GM18858 (cell line): ENCODE measurements around the gene MAN2A1.

Experiments used
- ATAC-seq: cut with Tn5 transposase; IDR thresholded peaks from one replicate; pipeline ENCODE4 v1.9.1; 2021; ENCODE audit not compliant: unreplicated experiment

Gene MAN2A1

GRCh38 chr5:109689740-109690241 is at the start of gene MAN2A1:
MAN2A1 (plus strand) TSS chr5:109689927; CDS start chr5:109690418, 491 bp downstream.
- ATAC-seq, result peak; percentile 34

DNA sequence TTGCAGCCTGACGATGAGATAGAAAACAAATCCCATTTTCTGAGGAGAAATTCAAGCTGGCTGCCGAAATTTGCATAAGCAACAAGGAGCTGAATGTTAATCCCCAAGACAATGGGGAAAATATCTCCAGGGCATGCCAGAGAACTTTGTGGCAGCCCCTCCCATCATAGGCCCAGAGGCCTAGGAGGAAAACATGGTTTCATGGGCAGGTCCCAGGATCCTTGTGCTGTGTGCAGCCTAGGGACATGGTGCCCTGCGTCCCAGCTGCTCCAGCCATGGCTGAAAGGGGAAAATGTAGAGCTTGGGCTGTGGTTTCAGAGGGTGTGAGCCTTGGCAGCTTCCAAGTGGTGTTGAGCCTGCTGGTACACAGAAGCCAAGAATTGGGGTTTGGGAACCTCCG is 48.8 kb upstream of the MAN2A1 start:
- ATAC-seq, result no peak

DNA sequence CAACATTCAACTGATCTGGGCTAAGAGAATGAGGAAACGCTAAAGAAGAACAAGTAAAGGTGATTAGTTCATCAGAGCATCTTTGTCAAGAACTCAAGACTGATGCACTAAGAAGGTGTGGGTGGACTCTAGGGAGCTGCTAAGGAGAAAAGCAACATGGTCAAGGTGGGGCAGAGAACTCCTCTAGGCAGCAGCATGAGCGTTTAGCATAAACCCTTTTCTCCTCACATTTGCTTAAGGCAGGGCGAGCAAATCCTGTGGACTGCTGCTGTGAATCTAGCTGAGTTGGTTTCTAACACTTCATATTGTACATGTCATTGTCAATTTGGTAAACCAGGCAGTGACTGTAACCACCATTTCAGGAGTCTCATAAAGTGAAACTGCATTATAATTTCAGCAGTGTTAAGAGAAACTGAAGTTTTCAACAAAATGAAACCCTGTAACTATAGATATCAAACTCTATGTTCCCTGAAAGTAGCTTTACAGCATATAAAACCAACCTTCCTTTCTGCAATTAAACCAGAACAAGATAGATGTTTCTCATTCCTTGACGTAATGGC is 45.9 kb upstream of the MAN2A1 start:
- ATAC-seq, result no peak

DNA sequence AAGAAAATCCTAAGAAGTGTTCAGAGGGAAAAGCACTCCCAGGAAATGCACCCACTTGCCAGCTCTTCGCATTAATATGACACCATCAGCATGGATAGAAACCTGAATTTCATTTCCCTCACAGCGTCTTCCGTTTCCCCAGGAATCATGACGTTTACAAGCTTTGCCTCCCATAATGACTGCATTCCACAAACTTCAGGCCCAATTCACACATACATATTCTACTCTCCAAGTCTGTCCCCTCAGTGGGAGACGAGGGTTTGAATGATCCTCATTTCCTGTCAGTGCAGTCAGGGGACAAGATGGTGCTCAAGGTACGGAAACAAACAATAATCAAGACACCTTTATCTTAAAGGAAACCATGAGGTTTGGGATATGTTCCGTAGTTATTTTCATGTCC is 44.9 kb upstream of the MAN2A1 start:
- ATAC-seq, result no peak

DNA sequence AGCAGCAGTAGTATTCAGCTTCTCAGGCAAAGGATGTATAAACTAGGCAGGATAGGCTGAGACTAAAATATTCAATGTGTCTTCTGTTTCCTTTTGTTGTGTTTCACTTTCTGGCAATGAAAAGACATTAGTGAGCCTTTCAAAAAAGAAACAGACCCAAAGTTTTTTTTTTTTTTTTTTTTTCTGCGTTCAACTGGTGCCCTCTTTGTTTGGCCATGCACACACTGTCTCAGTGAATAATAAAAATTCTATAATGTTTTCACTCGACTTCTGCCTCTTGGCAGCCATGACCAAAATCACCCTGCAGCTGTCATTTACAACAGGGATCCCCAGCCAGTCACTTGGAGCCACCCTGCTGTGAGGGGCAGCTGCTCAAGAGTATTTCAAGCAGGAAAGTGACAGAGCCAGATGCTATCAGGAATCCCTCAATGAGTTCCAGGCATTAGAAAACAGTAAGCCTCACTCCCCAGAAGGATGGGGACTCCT is 44.0 kb upstream of the MAN2A1 start:
- no peak for ATAC-seq

DNA sequence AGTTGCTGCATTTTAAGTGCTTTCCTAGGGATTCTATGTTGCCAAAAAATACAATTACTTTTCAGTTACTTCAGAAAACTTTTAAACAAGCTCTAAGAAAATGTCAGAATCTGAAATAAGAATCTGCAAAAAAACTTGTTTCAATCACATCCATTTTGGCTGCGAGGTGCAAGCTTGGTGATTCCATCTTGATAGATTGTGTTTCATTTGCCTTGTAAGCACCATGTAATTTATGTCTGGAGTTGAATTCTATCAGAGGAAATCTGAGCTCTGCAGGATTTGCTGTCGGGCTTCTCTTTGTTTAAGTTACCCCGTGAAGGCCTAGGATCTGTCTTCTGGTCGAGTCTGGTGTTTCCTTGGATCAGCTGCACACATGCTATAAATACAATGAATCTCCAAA is 40.4 kb upstream of the MAN2A1 start:
- ATAC-seq, result no peak

- ATAC-seq, result no peak
Measured at GRCh38 chr5:109650493-109650892, 39.2 kb upstream of the MAN2A1 start.

DNA sequence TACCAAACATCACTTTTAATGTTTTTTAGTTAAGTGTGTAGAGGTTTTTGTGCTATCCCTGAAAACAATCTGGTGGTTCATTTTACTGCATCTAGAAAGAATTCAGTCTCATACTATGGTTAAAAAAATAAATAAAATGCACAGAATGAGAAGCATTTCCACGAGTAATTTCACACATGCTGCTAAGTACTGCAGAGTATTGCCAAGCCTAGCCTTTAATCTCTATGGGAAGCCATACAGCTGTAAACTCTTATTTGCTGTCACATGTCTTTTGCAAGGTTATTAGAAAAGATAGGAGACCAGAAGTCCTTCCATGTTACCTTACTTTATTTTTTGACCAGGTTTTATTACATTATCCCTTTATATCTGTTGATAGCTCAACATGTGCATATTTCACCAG is 37.6 kb upstream of the MAN2A1 start:
- no peak for ATAC-seq

DNA sequence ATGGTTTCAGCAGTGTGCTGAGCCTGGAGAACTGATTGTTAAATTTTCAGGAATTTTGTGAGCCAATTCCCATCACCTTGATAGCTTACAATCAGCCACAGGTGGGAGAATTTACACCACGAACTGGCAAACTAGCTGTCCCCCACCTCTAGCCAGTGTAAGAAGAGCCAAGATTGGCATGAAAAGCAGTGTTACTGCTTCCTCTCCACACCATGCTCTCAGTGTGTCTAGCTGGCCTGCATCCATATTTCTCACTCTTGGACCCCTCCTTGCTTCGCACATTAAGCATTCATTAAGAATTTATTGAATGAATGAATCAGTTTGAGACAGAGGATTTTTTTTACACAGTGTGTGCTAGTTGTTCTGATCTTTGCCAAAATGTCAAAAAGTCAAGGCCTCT is 36.7 kb upstream of the MAN2A1 start:
- ATAC-seq, result no peak

GRCh38 chr5:109653561-109654239 is 36.0 kb upstream of the MAN2A1 start:
- ATAC-seq, result no peak

- ATAC-seq, result no peak
Measured at GRCh38 chr5:109654455-109654854, 35.3 kb upstream of the MAN2A1 start.

GRCh38 chr5:109655841-109656240 is 33.9 kb upstream of the MAN2A1 start:
- ATAC-seq, result no peak

GRCh38 chr5:109656829-109657228 is 32.9 kb upstream of the MAN2A1 start:
- ATAC-seq, result peak; percentile 42

DNA sequence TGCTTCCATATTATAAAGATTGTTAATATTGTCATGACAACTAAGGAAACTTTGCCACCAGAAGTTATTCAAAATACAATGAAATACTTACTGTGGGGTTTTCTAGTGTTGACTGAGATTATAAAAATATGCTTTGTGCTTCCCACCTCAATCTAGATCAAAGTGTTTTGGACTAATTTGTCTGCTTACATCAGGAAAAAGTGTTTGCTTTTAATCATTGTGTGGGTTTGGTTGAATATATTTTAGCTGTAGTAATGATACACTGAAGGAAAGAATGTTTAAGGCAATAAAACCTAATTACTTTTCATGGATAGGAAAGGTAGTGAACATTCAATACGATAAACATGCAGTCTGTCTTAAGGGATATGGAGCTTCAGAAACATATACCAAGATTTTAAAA is 29.8 kb upstream of the MAN2A1 start:
- no peak for ATAC-seq

GRCh38 chr5:109660301-109660700 is 29.4 kb upstream of the MAN2A1 start:
- ATAC-seq, result no peak

DNA sequence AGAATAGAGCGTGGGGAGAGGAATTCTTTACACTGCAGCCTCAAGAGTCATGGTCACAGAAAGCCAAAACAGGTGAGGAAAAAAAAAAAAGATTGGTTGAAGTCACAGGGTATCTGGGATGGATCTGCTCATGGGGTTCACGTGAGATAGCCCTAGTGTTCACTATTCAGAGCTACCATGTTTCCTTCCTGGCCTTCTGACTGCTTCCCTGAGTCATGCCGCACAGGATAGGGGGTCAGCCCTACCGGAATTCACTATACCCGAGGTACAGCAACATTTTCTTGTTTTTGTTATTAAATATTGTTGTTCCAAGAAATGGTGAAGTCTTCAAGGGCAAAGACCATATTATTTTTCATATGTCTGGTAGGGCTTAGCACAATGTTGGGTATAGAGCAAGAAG is 21.5 kb upstream of the MAN2A1 start:
- ATAC-seq, result no peak

GRCh38 chr5:109668668-109669422 is 20.9 kb upstream of the MAN2A1 start:
- ATAC-seq, result peak; percentile 63

DNA sequence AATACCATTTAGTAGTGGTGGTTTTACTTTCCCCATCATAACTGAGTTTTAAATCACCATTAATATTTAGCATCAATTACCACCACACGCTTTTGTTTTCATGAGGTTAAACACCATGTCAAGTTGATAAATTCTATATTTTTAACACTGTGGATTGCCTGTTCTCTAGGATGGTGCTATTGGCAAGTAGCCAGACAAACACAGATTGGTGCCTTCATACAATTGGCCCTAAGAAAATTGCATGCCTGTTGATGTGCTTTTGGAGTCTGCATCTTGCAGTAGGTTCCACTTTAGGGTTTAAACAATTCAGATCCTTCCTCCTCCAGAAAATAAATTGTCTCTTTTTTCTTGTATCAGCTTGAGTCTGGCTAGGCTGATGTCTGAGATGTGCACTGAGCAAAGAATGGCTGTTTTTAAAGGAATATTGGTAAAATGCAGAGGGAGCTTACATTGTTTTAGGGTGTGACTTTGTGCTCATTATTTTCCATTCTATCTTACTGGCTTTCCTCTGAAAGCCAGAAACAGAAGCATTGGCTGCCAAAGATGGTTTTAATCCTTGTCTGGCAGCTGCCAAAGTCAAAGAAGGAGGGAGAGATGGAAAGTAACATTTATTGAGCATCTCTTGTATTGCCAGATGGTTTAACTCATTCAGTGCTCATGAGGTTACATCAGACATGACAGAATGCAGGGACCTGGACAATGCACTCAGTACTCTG is 19.6 kb upstream of the MAN2A1 start:
- ATAC-seq, result no peak

- no peak for ATAC-seq
Measured at GRCh38 chr5:109671136-109671535, 18.6 kb upstream of the MAN2A1 start.

DNA sequence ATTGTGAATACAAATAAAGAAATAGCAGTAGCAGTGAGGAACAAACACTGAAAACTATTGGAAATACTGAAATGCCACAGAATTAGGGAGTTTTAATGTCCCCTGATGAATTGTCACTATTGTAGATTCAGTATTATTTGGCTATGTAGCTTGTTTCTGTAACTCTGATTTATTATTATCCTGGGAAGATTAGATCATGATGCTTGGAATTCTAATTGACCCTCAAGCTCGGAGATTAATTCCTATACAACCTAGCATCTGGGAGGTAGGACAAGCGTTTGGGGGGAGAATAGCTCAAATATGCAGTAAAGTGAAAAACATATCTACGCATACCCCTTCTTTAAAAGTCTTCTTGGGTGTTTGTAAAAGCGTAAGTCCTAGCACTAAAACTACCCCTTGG is 15.1 kb upstream of the MAN2A1 start:
- ATAC-seq, result no peak

DNA sequence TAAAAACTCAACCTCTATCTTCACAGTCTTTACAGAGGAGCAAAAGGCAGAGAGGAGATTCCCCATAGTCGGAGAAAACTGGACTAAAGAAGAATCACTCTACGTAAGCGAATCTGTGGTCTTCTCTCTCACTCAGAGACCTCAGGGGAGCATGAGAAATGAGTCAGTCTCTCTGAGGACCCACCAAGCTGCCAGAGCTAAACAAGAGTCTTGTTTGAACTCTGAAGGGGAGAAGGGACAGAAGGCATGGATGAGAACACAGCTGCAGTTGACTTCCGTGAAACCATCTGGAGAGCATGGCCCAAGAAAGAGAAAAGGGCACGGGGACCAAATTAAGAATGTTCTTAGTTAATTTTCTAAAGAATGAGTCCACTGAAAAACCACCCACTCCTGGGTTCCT is 12.8 kb upstream of the MAN2A1 start:
- ATAC-seq, result no peak
